ENCODE measurements around the gene OR2AE1.
"Not testable (repeated sequence)": the region's sequence is repeated elsewhere in the genome, so short reads cannot be mapped to it uniquely, and the experiment has no call there.

Gene OR2AE1

GRCh38 chr7:99898023-99898357 lies 21.2 kb upstream of the OR2AE1 start:
- H3K27me3 ChIP-seq (ENCODE audit: control insufficient read depth, insufficient read depth, low read length): no peaks in the 10 kb centered on the region
- peaks cover 31% of the 10 kb centered on the region for H3K36me3 ChIP-seq (ENCODE audit: control insufficient read depth, insufficient read depth, low read length)
- no peak overlapping the region for H3K4me3 ChIP-seq (ENCODE audit: low read depth, low read length)
- no peaks in the 10 kb centered on the region for H3K4me1 ChIP-seq (ENCODE audit: control insufficient read depth, insufficient read depth, low read length)
- H3K27ac ChIP-seq (ENCODE audit: low read depth, low read length): no peak overlapping the region
- H3K9ac ChIP-seq (ENCODE audit: low read depth, low read length): no peak overlapping the region
- no peaks in the 10 kb centered on the region for H3K9me3 ChIP-seq (ENCODE audit: control insufficient read depth, insufficient read depth, low read length)

DNA sequence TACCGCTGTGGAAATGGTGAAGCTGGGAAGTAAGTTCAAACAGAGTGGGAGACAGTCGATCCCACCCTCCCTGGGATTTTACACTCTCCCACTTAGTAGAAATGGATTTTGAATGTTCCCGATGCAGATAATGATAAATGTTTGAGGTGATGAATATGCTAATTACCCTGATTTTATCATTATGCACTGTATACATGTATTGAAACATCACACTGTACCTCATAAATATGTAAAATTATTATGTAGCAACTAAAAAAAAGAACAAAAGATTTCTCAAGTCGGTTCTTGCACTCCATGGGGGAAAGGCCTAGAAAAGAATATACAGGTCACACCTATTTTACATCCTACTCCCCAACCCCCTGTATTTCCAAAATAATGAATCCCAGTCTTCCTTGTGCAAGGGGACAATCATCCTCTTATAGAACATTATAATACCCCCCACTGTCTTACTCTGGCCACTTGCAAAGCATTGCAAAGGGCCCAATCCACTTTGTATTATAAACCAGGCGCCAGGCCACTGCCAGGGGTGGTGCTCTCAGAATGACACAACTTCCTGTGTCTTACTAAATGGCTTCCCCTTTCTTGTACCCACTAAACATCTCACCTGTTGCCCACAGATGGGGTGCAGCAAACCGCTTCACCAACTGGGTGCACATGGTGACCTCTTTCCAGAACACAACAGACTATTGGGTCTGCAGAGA lies 20.6 kb upstream of the OR2AE1 start:
- Histone ChIP-seq H3K27ac (ENCODE audit: low read depth, low read length) (no peak overlapping the region), H3K4me1 (ENCODE audit: control insufficient read depth, insufficient read depth, low read length) (no peaks in the 10 kb centered on the region), H3K4me3 (ENCODE audit: low read depth, low read length) (no peak overlapping the region), H3K9me3 (ENCODE audit: control insufficient read depth, insufficient read depth, low read length) (no peaks in the 10 kb centered on the region), H3K36me3 (ENCODE audit: control insufficient read depth, insufficient read depth, low read length) (peaks cover 25% of the 10 kb centered on the region), H3K27me3 (ENCODE audit: control insufficient read depth, insufficient read depth, low read length) (no peaks in the 10 kb centered on the region), H3K9ac (ENCODE audit: low read depth, low read length) (no peak overlapping the region)

DNA sequence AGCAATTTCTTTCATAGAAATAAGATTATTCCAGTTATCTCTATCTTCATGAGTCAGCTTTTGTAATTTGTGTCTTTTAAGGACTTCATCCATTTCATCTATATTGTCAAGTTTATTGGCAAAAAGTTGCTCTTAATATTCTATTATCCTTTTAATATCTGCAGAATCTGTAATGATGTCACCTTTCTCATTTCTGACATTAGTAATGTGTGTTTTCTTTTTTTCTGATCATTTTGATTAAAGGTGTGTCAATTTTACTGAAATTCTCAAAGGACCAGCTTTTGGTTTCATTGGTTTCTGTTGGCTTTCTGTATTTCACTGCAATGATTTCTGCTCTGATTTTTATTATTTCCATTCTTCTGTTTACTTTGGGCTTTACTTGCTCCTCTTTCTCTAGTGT lies 17.9 kb upstream of the OR2AE1 start:
- Histone ChIP-seq H3K9ac (ENCODE audit: low read depth, low read length) (no peak overlapping the region), H3K27ac (ENCODE audit: low read depth, low read length) (no peak overlapping the region), H3K4me1 (ENCODE audit: control insufficient read depth, insufficient read depth, low read length) (no peaks in the 10 kb centered on the region), H3K4me3 (ENCODE audit: low read depth, low read length) (no peak overlapping the region), H3K36me3 (ENCODE audit: control insufficient read depth, insufficient read depth, low read length) (peaks cover 7% of the 10 kb centered on the region), H3K9me3 (ENCODE audit: control insufficient read depth, insufficient read depth, low read length) (peaks cover 5% of the 10 kb centered on the region), H3K27me3 (ENCODE audit: control insufficient read depth, insufficient read depth, low read length) (no peaks in the 10 kb centered on the region)

DNA sequence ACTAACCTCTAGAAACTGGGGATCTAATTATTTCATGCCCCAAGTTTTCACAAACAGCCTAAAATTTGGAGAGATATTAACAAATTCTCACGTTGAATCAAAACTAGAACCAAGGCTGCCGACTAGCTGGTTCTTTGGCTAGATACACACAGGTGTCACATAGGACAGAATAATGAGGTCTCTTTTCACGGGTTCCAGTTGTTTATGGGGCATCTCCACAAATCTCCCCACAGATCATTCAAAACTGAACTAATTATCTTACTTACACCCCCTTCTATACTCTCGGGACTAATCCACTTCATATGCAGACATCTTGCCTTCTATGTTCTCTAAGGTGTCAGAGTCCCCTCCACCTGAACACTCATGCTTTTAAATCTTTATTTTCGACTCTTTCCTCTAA lies 16.4 kb upstream of the OR2AE1 start:
- Histone ChIP-seq H3K9ac (ENCODE audit: low read depth, low read length) (no peak overlapping the region), H3K4me1 (ENCODE audit: control insufficient read depth, insufficient read depth, low read length) (no peaks in the 10 kb centered on the region), H3K4me3 (ENCODE audit: low read depth, low read length) (no peak overlapping the region), H3K27ac (ENCODE audit: low read depth, low read length) (no peak overlapping the region), H3K27me3 (ENCODE audit: control insufficient read depth, insufficient read depth, low read length) (no peaks in the 10 kb centered on the region), H3K9me3 (ENCODE audit: control insufficient read depth, insufficient read depth, low read length) (peaks cover 11% of the 10 kb centered on the region), H3K36me3 (ENCODE audit: control insufficient read depth, insufficient read depth, low read length) (peaks cover 7% of the 10 kb centered on the region)

DNA sequence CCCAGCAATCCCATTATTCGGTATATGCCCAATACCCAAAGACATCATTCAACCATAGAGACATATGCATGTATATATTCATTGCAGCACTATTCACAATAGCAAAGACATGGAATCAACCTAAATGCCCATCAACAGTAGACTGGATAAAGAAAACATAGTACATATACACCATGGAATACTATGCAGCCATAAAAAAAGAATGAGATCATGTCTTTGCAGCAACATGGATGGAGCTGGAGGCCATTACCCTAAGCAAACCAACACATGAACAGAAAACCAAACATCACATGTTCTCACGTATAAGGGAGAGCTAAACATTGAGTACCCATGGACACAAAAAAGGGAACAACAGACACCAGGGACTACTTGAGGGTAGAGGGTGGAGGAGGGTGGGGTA lies 13.5 kb upstream of the OR2AE1 start:
- H3K27ac ChIP-seq (ENCODE audit: low read depth, low read length); H3K4me1 ChIP-seq (ENCODE audit: control insufficient read depth, insufficient read depth, low read length); H3K9ac ChIP-seq (ENCODE audit: low read depth, low read length); H3K36me3 ChIP-seq (ENCODE audit: control insufficient read depth, insufficient read depth, low read length); H3K4me3 ChIP-seq (ENCODE audit: low read depth, low read length); H3K27me3 ChIP-seq (ENCODE audit: control insufficient read depth, insufficient read depth, low read length): not testable (repeated sequence)
- H3K9me3 ChIP-seq (ENCODE audit: control insufficient read depth, insufficient read depth, low read length): peaks cover 15% of the 10 kb centered on the region

- not testable (repeated sequence) for H3K4me3 ChIP-seq (ENCODE audit: low read depth, low read length); H3K4me1 ChIP-seq (ENCODE audit: control insufficient read depth, insufficient read depth, low read length); H3K9ac ChIP-seq (ENCODE audit: low read depth, low read length); H3K27me3 ChIP-seq (ENCODE audit: control insufficient read depth, insufficient read depth, low read length); H3K36me3 ChIP-seq (ENCODE audit: control insufficient read depth, insufficient read depth, low read length); H3K27ac ChIP-seq (ENCODE audit: low read depth, low read length)
- peaks cover 15% of the 10 kb centered on the region for H3K9me3 ChIP-seq (ENCODE audit: control insufficient read depth, insufficient read depth, low read length)
These were observed 11.5 kb upstream of the OR2AE1 start for GRCh38 chr7:99888366-99888765.

DNA sequence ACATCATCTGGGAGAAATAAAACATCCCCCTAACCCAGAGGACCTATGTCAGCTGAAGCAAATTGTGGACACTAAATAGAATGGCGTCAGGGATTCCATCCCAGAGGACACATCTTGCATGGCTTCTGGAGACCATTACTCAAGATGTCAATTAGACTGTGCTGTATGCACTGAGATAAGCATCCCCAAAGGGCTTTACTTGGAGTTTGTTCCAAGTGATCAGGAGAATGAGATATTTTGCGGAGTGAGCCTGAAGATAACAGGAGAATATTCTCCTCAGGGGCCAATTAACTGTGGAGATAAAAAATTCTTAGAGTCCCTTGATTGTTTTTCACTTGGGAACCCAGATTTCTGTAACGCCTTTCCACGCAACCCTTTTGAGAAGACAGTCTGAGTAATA lies 4.5 kb upstream of the OR2AE1 start:
- no peaks in the 10 kb centered on the region for H3K9me3 ChIP-seq (ENCODE audit: control insufficient read depth, insufficient read depth, low read length)
- H3K27me3 ChIP-seq (ENCODE audit: control insufficient read depth, insufficient read depth, low read length): no peaks in the 10 kb centered on the region
- H3K4me3 ChIP-seq (ENCODE audit: low read depth, low read length): no peak overlapping the region
- no peaks in the 10 kb centered on the region for H3K36me3 ChIP-seq (ENCODE audit: control insufficient read depth, insufficient read depth, low read length)
- H3K9ac ChIP-seq (ENCODE audit: low read depth, low read length): no peak overlapping the region
- H3K4me1 ChIP-seq (ENCODE audit: control insufficient read depth, insufficient read depth, low read length): no peaks in the 10 kb centered on the region
- H3K27ac ChIP-seq (ENCODE audit: low read depth, low read length): no peak overlapping the region

- no peak overlapping the region for H3K27ac ChIP-seq (ENCODE audit: low read depth, low read length)
- H3K4me3 ChIP-seq (ENCODE audit: low read depth, low read length): no peak overlapping the region
- H3K9me3 ChIP-seq (ENCODE audit: control insufficient read depth, insufficient read depth, low read length): no peaks in the 10 kb centered on the region
- H3K36me3 ChIP-seq (ENCODE audit: control insufficient read depth, insufficient read depth, low read length): no peaks in the 10 kb centered on the region
- H3K27me3 ChIP-seq (ENCODE audit: control insufficient read depth, insufficient read depth, low read length): no peaks in the 10 kb centered on the region
- no peaks in the 10 kb centered on the region for H3K4me1 ChIP-seq (ENCODE audit: control insufficient read depth, insufficient read depth, low read length)
- H3K9ac ChIP-seq (ENCODE audit: low read depth, low read length): no peak overlapping the region
These were observed 342 bp downstream of the OR2AE1 start for GRCh38 chr7:99876491-99876890.

- Histone ChIP-seq H3K9me3 (ENCODE audit: control insufficient read depth, insufficient read depth, low read length) (peaks cover 3% of the 10 kb centered on the region; the same call in 1 of the 2 replicates), H3K9ac (ENCODE audit: low read depth, low read length) (no peak overlapping the region), H3K4me3 (ENCODE audit: low read depth, low read length) (no peak overlapping the region), H3K36me3 (ENCODE audit: control insufficient read depth, insufficient read depth, low read length) (no peaks in the 10 kb centered on the region), H3K27ac (ENCODE audit: low read depth, low read length) (peak overlapping the region; percentile 30), H3K4me1 (ENCODE audit: control insufficient read depth, insufficient read depth, low read length) (no peaks in the 10 kb centered on the region), H3K27me3 (ENCODE audit: control insufficient read depth, insufficient read depth, low read length) (no peaks in the 10 kb centered on the region)
These were observed 8.6 kb downstream of the OR2AE1 start for GRCh38 chr7:99868246-99868645.

DNA sequence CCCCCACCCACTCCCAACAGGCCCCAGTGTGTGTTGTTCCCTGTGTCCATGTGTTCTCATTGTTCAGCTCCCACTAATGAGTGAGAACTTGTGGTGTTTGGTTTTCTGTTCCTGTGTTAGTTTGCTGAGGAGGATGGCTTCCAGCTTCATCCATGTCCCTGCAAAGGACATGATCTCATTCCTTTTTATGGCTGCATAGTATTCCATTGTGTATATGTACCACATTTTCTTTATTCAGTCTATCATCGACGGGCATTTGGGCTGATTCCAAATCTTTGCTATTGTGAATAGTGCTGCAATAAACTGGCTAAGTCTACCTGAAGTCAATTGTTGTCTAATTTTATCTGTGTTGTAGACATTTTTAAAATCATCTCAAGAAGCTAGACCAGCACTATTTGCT lies 9.4 kb downstream of the OR2AE1 start:
- not testable (repeated sequence) for H3K4me3 ChIP-seq (ENCODE audit: low read depth, low read length); H3K27ac ChIP-seq (ENCODE audit: low read depth, low read length); H3K9ac ChIP-seq (ENCODE audit: low read depth, low read length); H3K9me3 ChIP-seq (ENCODE audit: control insufficient read depth, insufficient read depth, low read length); H3K36me3 ChIP-seq (ENCODE audit: control insufficient read depth, insufficient read depth, low read length); H3K4me1 ChIP-seq (ENCODE audit: control insufficient read depth, insufficient read depth, low read length); H3K27me3 ChIP-seq (ENCODE audit: control insufficient read depth, insufficient read depth, low read length)

DNA sequence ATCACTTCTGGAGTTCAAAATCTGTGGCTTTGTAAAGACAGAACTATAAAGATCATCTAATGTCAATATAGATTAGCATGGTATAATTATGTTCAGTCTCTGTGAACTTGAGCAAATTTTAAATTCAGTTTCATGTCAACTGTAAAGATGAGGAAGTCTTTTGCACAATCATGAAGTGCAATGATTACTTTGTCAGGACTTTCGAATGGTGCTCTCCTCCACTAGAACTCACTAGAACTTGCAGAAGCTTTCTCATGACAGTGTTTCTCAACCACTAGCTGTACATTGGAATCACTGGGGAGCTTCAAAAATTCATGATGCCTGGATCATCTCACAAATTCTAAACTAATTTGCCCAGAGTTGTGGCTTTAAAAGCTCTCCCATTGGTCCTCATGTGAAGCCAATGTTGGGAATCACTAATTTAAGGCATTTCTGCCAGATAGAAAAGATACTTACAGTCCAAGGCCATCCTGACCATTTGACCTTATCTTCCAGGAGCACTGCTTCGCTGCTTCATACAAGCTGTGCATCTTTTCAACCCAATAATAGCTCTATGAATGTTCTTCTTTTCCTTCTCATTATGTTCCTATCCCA lies 12.9 kb downstream of the OR2AE1 start:
- no peak overlapping the region for H3K9ac ChIP-seq (ENCODE audit: low read depth, low read length)
- H3K4me3 ChIP-seq (ENCODE audit: low read depth, low read length): no peak overlapping the region
- no peaks in the 10 kb centered on the region for H3K27me3 ChIP-seq (ENCODE audit: control insufficient read depth, insufficient read depth, low read length)
- no peak overlapping the region for H3K27ac ChIP-seq (ENCODE audit: low read depth, low read length)
- H3K9me3 ChIP-seq (ENCODE audit: control insufficient read depth, insufficient read depth, low read length): peaks cover 3% of the 10 kb centered on the region; the same call in 1 of the 2 replicates
- H3K36me3 ChIP-seq (ENCODE audit: control insufficient read depth, insufficient read depth, low read length): no peaks in the 10 kb centered on the region
- H3K4me1 ChIP-seq (ENCODE audit: control insufficient read depth, insufficient read depth, low read length): no peaks in the 10 kb centered on the region

All from HUES48 (cell line).